SK-N-SH (cell line): ENCODE results near the gene BPIFA3.

Experiments used
- CHD2 ChIP-seq: fragments of 150-350 bp; IDR thresholded peaks from 2 replicates; pipeline ENCODE4 v1.6.1; 2018; ENCODE audit warnings: low read length; ENCODE audit not compliant: partially characterized antibody
- CTCF ChIP-seq: fragments of 200-600 bp; sonication (generic); IDR thresholded peaks from 2 replicates; pipeline ENCODE4 v1.6.1; 2017; ENCODE audit warnings: antibody characterized with exemption, mild to moderate bottlenecking, moderate library complexity
- EP300 ChIP-seq, 2 experiments: IDR thresholded peaks; 2 replicates each; pipeline versions ENCODE4 v1.4.0 to v1.6.1; 2012; ENCODE audit warnings: borderline replicate concordance in 1 of 2, low read depth in 1 of 2, low read length in 1 of 2
- EZH2phosphoT487 ChIP-seq: fragments of 200-600 bp; sonication (generic); IDR thresholded peaks from 2 replicates; pipeline ENCODE4 v1.6.1; 2017; ENCODE audit warnings: low read depth, mixed run types, mild to moderate bottlenecking, antibody characterized with exemption, moderate library complexity, borderline replicate concordance
- NRF1 ChIP-seq: IDR thresholded peaks from 2 replicates; pipeline ENCODE4 v1.6.1; 2012; ENCODE audit warnings: low read depth, mild to moderate bottlenecking, low read length
- PBX3 ChIP-seq: IDR thresholded peaks from 2 replicates; pipeline ENCODE4; 2012
- RCOR1 ChIP-seq: fragments of 150-350 bp; IDR thresholded peaks from 2 replicates; pipeline ENCODE4 v1.6.1; 2017; ENCODE audit warnings: antibody characterized with exemption, low read length
- REST ChIP-seq: IDR thresholded peaks from 2 replicates; pipeline ENCODE4 v1.6.1; 2012; ENCODE audit warnings: mild to moderate bottlenecking, low read depth, low read length, moderate library complexity
- TEAD4 ChIP-seq: IDR thresholded peaks from 2 replicates; pipeline ENCODE4 v1.4.0; 2012; ENCODE audit warnings: mild to moderate bottlenecking, borderline replicate concordance; ENCODE audit not compliant: insufficient read depth
- TF ChIP-seq, protein P1 (sequence below): fragments of 150-350 bp; IDR thresholded peaks from 2 replicates; pipeline ENCODE4 v1.6.1; 2017; ENCODE audit warnings: antibody characterized with exemption, low read length, low read depth, borderline replicate concordance

GRCh38 chr20:33175123-33175522 lies 42.0 kb upstream of the BPIFA3 start:
- TF ChIP-seq CTCF, result no peak
- TF ChIP-seq EZH2phosphoT487, result no peak
- no peak for TF ChIP-seq NRF1
- TF ChIP-seq, protein P1, sequence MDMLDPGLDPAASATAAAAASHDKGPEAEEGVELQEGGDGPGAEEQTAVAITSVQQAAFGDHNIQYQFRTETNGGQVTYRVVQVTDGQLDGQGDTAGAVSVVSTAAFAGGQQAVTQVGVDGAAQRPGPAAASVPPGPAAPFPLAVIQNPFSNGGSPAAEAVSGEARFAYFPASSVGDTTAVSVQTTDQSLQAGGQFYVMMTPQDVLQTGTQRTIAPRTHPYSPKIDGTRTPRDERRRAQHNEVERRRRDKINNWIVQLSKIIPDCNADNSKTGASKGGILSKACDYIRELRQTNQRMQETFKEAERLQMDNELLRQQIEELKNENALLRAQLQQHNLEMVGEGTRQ, result no peak
- no peak for TF ChIP-seq TEAD4
- no peak for TF ChIP-seq RCOR1
- TF ChIP-seq EP300 (IDR thresholded peaks at IDR 0.05; ENCODE audit: borderline replicate concordance in 1 of 2, low read depth in 1 of 2, low read length in 1 of 2), result no peak
- TF ChIP-seq CHD2, result no peak
- TF ChIP-seq PBX3, result no peak
- no peak for TF ChIP-seq REST
